ENCODE data around the gene HSP90AA1. TPM values are rescaled to one million over a fixed set of nuclear protein-coding genes. Genes with fewer than 3 reads are reported as not detected.
A peak's percentile ranks its signal among the peaks of the same experiment; 100 is the strongest.
"Not testable (repeated sequence)": the region's sequence is repeated elsewhere in the genome, so short reads cannot be mapped to it uniquely, and the experiment has no call there.

Gene HSP90AA1
- total RNA-seq, 3 donors from 2014 or later, result 1,385 to 1,509 (median 1,444) TPM

- ATAC-seq (peak in 1 of 2 donors; percentile 27), DNase-seq (no peak)
- Mint-ChIP-seq H3K27me3 (ENCODE audit: low read depth) (no peaks in the 10 kb centered on the region), H3K4me1 (ENCODE audit: low read depth) (peaks cover 4% of the 10 kb centered on the region), H3K4me3 (no peak overlapping the region), H3K36me3 (ENCODE audit: insufficient read depth) (no peaks in the 10 kb centered on the region), H3K9me3 (no peaks in the 10 kb centered on the region)
These were observed 20.8 kb downstream of the HSP90AA1 start for GRCh38 chr14:102066041-102066451.

GRCh38 chr14:102064590-102064989, 22.3 kb downstream of the HSP90AA1 start:
- not testable (repeated sequence) for H3K27me3 Mint-ChIP-seq (ENCODE audit: low read depth); H3K4me1 Mint-ChIP-seq (ENCODE audit: low read depth); H3K9me3 Mint-ChIP-seq; H3K4me3 Mint-ChIP-seq; ATAC-seq; DNase-seq; H3K36me3 Mint-ChIP-seq (ENCODE audit: insufficient read depth)

- Mint-ChIP-seq H3K27me3 (ENCODE audit: low read depth) (no peaks in the 10 kb centered on the region), H3K4me1 (ENCODE audit: low read depth) (peaks cover 4% of the 10 kb centered on the region), H3K4me3 (no peak overlapping the region), H3K36me3 (ENCODE audit: insufficient read depth) (no peaks in the 10 kb centered on the region), H3K9me3 (no peaks in the 10 kb centered on the region)
- DNase-seq (no peak), ATAC-seq (no peak)
These were observed 22.9 kb downstream of the HSP90AA1 start for GRCh38 chr14:102063808-102064429.

GRCh38 chr14:102063109-102063807, 23.6 kb downstream of the HSP90AA1 start:
- Mint-ChIP-seq H3K9me3 (no peaks in the 10 kb centered on the region), H3K4me1 (ENCODE audit: low read depth) (peaks cover 5% of the 10 kb centered on the region), H3K27me3 (ENCODE audit: low read depth) (no peaks in the 10 kb centered on the region), H3K4me3 (no peak overlapping the region), H3K36me3 (ENCODE audit: insufficient read depth) (no peaks in the 10 kb centered on the region)
- DNase-seq (peak; percentile 64), ATAC-seq (peak; percentile 90 to 95)

GRCh38 chr14:102058961-102059360, 27.9 kb downstream of the HSP90AA1 start:
- peaks cover 5% of the 10 kb centered on the region for H3K36me3 Mint-ChIP-seq (ENCODE audit: insufficient read depth)
- ATAC-seq, result no peak
- H3K27me3 Mint-ChIP-seq (ENCODE audit: low read depth), result no peaks in the 10 kb centered on the region
- H3K4me3 Mint-ChIP-seq, result no peak overlapping the region
- no peaks in the 10 kb centered on the region for H3K9me3 Mint-ChIP-seq
- H3K4me1 Mint-ChIP-seq (ENCODE audit: low read depth), result peaks cover 15% of the 10 kb centered on the region
- no peak for DNase-seq

- Mint-ChIP-seq H3K27me3 (ENCODE audit: low read depth) (no peaks in the 10 kb centered on the region), H3K36me3 (ENCODE audit: insufficient read depth) (peaks cover 5% of the 10 kb centered on the region), H3K4me3 (no peak overlapping the region), H3K9me3 (no peaks in the 10 kb centered on the region), H3K4me1 (ENCODE audit: low read depth) (peaks cover 15% of the 10 kb centered on the region)
- DNase-seq, result no peak
- no peak for ATAC-seq
These were observed 28.7 kb downstream of the HSP90AA1 start for GRCh38 chr14:102058146-102058545.

GRCh38 chr14:102057480-102058114, 29.2 kb downstream of the HSP90AA1 start:
- ATAC-seq (peak in 1 of 2 donors; percentile 46), DNase-seq (no peak)
- peaks cover 15% of the 10 kb centered on the region for H3K4me1 Mint-ChIP-seq (ENCODE audit: low read depth)
- H3K36me3 Mint-ChIP-seq (ENCODE audit: insufficient read depth), result peaks cover 8% of the 10 kb centered on the region
- no peaks in the 10 kb centered on the region for H3K9me3 Mint-ChIP-seq
- H3K4me3 Mint-ChIP-seq, result no peak overlapping the region
- H3K27me3 Mint-ChIP-seq (ENCODE audit: low read depth), result no peaks in the 10 kb centered on the region

- Mint-ChIP-seq H3K36me3 (ENCODE audit: insufficient read depth) (peaks cover 8% of the 10 kb centered on the region), H3K27me3 (ENCODE audit: low read depth) (no peaks in the 10 kb centered on the region), H3K4me1 (ENCODE audit: low read depth) (peaks cover 12% of the 10 kb centered on the region), H3K4me3 (no peak overlapping the region), H3K9me3 (no peaks in the 10 kb centered on the region)
- no peak for DNase-seq
- ATAC-seq, result no peak
These were observed 30.0 kb downstream of the HSP90AA1 start for GRCh38 chr14:102056694-102057442.

- no peak for ATAC-seq
- Mint-ChIP-seq H3K27me3 (ENCODE audit: low read depth) (no peaks in the 10 kb centered on the region), H3K4me1 (ENCODE audit: low read depth) (peaks cover 11% of the 10 kb centered on the region), H3K4me3 (no peak overlapping the region), H3K36me3 (ENCODE audit: insufficient read depth) (peaks cover 12% of the 10 kb centered on the region), H3K9me3 (no peaks in the 10 kb centered on the region)
- no peak for DNase-seq
These were observed 31.5 kb downstream of the HSP90AA1 start for GRCh38 chr14:102055181-102055901.

- DNase-seq, result no peak
- H3K36me3 Mint-ChIP-seq (ENCODE audit: insufficient read depth), result peaks cover 32% of the 10 kb centered on the region
- no peaks in the 10 kb centered on the region for H3K9me3 Mint-ChIP-seq
- no peaks in the 10 kb centered on the region for H3K27me3 Mint-ChIP-seq (ENCODE audit: low read depth)
- H3K4me3 Mint-ChIP-seq, result no peak overlapping the region
- no peak for ATAC-seq
- peaks cover 2% of the 10 kb centered on the region for H3K4me1 Mint-ChIP-seq (ENCODE audit: low read depth)
These were observed 34.3 kb downstream of the HSP90AA1 start for GRCh38 chr14:102052522-102052921.

- Mint-ChIP-seq H3K9me3 (no peaks in the 10 kb centered on the region), H3K36me3 (ENCODE audit: insufficient read depth) (peaks cover 32% of the 10 kb centered on the region), H3K27me3 (ENCODE audit: low read depth) (no peaks in the 10 kb centered on the region), H3K4me3 (no peak overlapping the region), H3K4me1 (ENCODE audit: low read depth) (no peaks in the 10 kb centered on the region)
- no peak for ATAC-seq
- no peak for DNase-seq
These were observed 36.2 kb downstream of the HSP90AA1 start for GRCh38 chr14:102050625-102051024.

GRCh38 chr14:102050026-102050405, 36.8 kb downstream of the HSP90AA1 start:
- H3K4me3 Mint-ChIP-seq, result no peak overlapping the region
- no peaks in the 10 kb centered on the region for H3K4me1 Mint-ChIP-seq (ENCODE audit: low read depth)
- H3K9me3 Mint-ChIP-seq, result no peaks in the 10 kb centered on the region
- no peak for DNase-seq
- ATAC-seq, result no peak
- no peaks in the 10 kb centered on the region for H3K27me3 Mint-ChIP-seq (ENCODE audit: low read depth)
- H3K36me3 Mint-ChIP-seq (ENCODE audit: insufficient read depth), result peaks cover 30% of the 10 kb centered on the region

GRCh38 chr14:102049258-102050025, 37.4 kb downstream of the HSP90AA1 start:
- Mint-ChIP-seq H3K36me3 (ENCODE audit: insufficient read depth) (peaks cover 31% of the 10 kb centered on the region), H3K4me1 (ENCODE audit: low read depth) (no peaks in the 10 kb centered on the region), H3K27me3 (ENCODE audit: low read depth) (no peaks in the 10 kb centered on the region), H3K4me3 (no peak overlapping the region), H3K9me3 (no peaks in the 10 kb centered on the region)
- no peak for ATAC-seq
- no peak for DNase-seq
